ENCODE measurements around the gene AP2A1.
"Not testable (repeated sequence)": the region's sequence is repeated elsewhere in the genome, so short reads cannot be mapped to it uniquely, and the experiment has no call there.

The AP2A1 gene

DNA sequence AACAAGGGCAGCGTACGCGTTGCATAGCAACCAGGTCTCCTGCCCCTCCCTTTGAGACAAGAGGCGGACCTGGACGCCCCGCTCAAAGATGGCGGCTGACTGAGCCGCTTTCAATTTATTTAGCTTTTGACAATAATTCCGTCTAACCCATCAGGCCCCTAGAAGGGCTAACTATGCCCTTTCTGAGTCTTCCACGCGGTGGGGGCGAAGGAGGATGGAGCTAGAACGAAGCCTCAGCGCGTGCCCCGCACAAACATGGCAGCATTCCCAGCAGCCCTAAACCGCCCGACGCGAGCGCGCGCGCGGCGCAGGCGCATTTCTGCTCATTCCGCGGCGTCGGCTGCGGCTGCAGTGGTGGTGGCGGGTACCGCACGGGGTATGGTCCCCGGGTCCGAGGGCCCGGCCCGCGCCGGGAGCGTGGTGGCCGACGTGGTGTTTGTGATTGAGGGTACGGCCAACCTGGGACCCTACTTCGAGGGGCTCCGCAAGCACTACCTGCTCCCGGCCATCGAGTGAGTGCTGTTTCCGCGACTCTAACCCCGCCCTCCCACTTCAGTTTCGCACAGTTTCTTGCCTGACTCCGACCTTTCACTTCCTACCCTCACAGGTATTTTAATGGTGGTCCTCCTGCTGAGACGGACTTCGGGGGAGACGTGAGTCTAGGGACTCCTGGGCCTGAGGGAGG, 51.3 kb downstream of the AP2A1 start, which contains the start of gene MED25:
TSS of gene MED25 (plus strand) at position 326 of the 685 bp plus-strand sequence. CDS start at position 379, 53 bp downstream.
- peaks cover 35% of the 10 kb centered on the region for H3K79me2 ChIP-seq (ENCODE audit: low read length)
- H3K4me3 ChIP-seq (ENCODE audit: low read length), result peak within 1 kb of the TSS; percentile 89
- H3K4me2 ChIP-seq (ENCODE audit: low read length), result peak within 1 kb of the TSS; percentile 89
- peaks cover 15% of the 10 kb centered on the region for H3K36me3 ChIP-seq (replicated peaks; ENCODE audit: low read depth, low read length)
- no peaks in the 10 kb centered on the region for H3K9me3 ChIP-seq (ENCODE audit: insufficient read depth, low read length)
- H3K4me1 ChIP-seq (ENCODE audit: low read length), result peaks cover 12% of the 10 kb centered on the region
- peak within 1 kb of the TSS; percentile 82 for H2AFZ ChIP-seq (ENCODE audit: low read depth, low read length)
- H3K9ac ChIP-seq (ENCODE audit: low read length), result peak within 1 kb of the TSS; percentile 91
- H3K27me3 ChIP-seq (ENCODE audit: low read depth, low read length), result no peaks in the 10 kb centered on the region
- peak within 1 kb of the TSS; percentile 71 for H3K27ac ChIP-seq (ENCODE audit: low read length)
- 0 out of 2 replicates have a peak, but pooled peaks cover 5% of the 10 kb centered on the region for H4K20me1 ChIP-seq (ENCODE audit: insufficient read depth, low read length)
- TF ChIP-seq, protein P1, sequence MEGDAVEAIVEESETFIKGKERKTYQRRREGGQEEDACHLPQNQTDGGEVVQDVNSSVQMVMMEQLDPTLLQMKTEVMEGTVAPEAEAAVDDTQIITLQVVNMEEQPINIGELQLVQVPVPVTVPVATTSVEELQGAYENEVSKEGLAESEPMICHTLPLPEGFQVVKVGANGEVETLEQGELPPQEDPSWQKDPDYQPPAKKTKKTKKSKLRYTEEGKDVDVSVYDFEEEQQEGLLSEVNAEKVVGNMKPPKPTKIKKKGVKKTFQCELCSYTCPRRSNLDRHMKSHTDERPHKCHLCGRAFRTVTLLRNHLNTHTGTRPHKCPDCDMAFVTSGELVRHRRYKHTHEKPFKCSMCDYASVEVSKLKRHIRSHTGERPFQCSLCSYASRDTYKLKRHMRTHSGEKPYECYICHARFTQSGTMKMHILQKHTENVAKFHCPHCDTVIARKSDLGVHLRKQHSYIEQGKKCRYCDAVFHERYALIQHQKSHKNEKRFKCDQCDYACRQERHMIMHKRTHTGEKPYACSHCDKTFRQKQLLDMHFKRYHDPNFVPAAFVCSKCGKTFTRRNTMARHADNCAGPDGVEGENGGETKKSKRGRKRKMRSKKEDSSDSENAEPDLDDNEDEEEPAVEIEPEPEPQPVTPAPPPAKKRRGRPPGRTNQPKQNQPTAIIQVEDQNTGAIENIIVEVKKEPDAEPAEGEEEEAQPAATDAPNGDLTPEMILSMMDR (IDR thresholded peaks at IDR 0.05; ENCODE audit: low read depth, low read length), result no peak
- no peak for TF ChIP-seq EZH2phosphoT487 (IDR thresholded peaks at IDR 0.05; ENCODE audit: low read depth)

DNA sequence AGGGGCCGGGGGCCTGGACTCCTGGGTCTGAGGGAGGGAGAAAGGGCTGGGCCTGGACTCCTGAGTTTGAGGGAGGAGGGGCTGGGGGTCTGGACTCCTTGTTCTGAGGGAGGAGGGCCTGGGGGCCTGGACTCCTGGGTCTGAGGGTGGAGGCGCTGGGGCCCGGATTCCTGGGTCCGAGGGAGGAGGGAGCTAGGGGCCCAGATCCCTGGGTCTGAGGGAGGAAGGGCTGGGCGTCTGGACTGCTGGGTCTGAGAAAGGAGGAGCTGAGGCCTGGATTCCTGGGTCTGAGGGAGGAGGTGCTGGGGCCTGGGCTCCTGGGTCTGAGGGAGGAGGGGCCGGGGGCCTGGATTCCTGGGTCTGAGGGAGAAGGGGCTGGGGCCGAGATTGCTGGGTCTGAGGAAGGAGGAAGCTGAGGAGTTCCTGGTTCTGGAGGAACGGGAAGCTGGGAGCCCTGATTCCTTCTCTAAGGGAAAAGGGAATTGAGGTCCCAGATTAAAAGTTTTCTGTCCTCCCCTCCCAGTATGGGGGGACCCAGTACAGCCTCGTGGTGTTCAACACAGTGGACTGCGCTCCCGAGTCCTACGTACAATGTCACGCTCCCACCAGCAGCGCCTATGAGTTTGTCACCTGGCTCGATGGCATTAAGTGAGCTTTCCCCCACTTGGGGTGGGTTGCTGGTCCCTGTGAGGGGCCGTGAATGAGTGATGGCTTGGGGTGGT, 52.0 kb downstream of the AP2A1 start:
- H3K36me3 ChIP-seq (replicated peaks; ENCODE audit: low read depth, low read length), result peaks cover 22% of the 10 kb centered on the region
- H3K27ac ChIP-seq (ENCODE audit: low read length), result peak overlapping the region; percentile 71
- H3K9ac ChIP-seq (ENCODE audit: low read length), result peak overlapping the region; percentile 91
- H3K79me2 ChIP-seq (ENCODE audit: low read length), result peaks cover 42% of the 10 kb centered on the region
- peak overlapping the region; percentile 89 for H3K4me3 ChIP-seq (ENCODE audit: low read length)
- no peaks in the 10 kb centered on the region; the same call in 1 of the 2 replicates for H3K9me3 ChIP-seq (ENCODE audit: insufficient read depth, low read length)
- H3K4me1 ChIP-seq (ENCODE audit: low read length), result peaks cover 12% of the 10 kb centered on the region
- H3K4me2 ChIP-seq (ENCODE audit: low read length), result peak overlapping the region; percentile 89
- peaks cover 12% of the 10 kb centered on the region for H4K20me1 ChIP-seq (ENCODE audit: insufficient read depth, low read length)
- no peak for TF ChIP-seq EZH2phosphoT487 (IDR thresholded peaks at IDR 0.05; ENCODE audit: low read depth)
- TF ChIP-seq, protein P1 (IDR thresholded peaks at IDR 0.05; ENCODE audit: low read depth, low read length), result no peak
- no peaks in the 10 kb centered on the region for H3K27me3 ChIP-seq (ENCODE audit: low read depth, low read length)
- peak overlapping the region; percentile 82 for H2AFZ ChIP-seq (ENCODE audit: low read depth, low read length)

DNA sequence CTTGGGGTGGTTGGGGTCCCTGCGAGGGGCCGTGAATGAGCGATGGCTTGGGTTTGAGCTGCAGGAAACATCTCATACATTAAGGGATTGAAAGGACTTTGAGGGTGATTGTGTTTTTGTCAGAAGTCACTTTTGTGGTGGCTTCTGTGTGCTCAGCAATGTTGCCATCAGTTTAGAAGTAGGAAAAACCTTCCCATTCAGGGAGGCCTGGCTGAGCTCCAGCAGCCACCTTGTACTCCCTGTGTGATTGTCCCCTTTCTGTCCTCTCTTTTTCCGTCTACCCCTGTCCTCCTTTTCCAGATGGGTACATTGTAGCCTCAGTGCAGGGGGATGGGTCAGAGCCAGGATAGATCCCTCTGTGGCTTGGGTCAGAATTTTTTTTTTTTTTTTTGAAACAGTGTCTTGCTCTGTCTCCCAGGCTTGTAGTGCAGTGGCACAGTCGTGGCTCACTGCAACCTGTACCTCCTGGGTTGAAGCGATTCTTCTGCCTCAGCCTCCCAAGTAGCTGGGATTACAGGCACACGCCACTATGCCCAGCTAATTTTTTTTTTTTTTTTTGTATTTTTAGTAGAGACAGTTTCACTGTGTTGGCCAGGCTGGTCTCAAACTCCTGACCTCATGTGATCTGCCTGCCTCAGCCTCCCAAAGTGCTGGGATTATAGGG, 52.8 kb downstream of the AP2A1 start:
- H3K9me3 ChIP-seq (ENCODE audit: insufficient read depth, low read length); H2AFZ ChIP-seq (ENCODE audit: low read depth, low read length); H3K4me1 ChIP-seq (ENCODE audit: low read length); H3K27ac ChIP-seq (ENCODE audit: low read length); H3K27me3 ChIP-seq (ENCODE audit: low read depth, low read length): not testable (repeated sequence)
- H3K79me2 ChIP-seq (ENCODE audit: low read length), result peaks cover 47% of the 10 kb centered on the region
- peaks cover 19% of the 10 kb centered on the region for H4K20me1 ChIP-seq (ENCODE audit: insufficient read depth, low read length)
- H3K4me3 ChIP-seq (ENCODE audit: low read length), result peak overlapping the region; percentile 89
- peak overlapping the region; percentile 89 for H3K4me2 ChIP-seq (ENCODE audit: low read length)
- H3K9ac ChIP-seq (ENCODE audit: low read length), result peak overlapping the region; percentile 91; the same call in 1 of the 2 replicates
- H3K36me3 ChIP-seq (replicated peaks; ENCODE audit: low read depth, low read length), result peaks cover 26% of the 10 kb centered on the region

DNA sequence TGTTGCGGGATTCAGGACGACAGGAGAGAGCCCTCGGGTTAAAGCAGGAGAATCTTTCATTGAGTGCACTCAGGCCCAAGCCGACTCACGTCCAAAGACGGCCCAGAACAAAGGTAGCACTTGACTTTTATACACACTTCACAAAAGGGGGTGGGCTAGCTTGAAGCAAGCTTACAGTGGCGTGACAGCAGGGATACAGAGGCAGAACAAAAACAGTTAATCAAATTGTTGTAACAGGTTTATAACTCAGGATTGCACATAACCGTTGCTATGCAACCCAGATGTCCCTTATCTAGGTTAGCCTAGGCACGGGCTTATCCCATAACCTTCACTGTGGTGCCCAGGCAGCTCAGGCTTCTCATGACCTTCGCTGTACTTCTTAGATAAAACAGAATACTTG, 53.3 kb downstream of the AP2A1 start:
- Histone ChIP-seq H3K36me3 (replicated peaks; ENCODE audit: low read depth, low read length) (peaks cover 26% of the 10 kb centered on the region), H3K79me2 (ENCODE audit: low read length) (peaks cover 52% of the 10 kb centered on the region), H3K4me2 (ENCODE audit: low read length) (no peak overlapping the region), H2AFZ (ENCODE audit: low read depth, low read length) (no peak overlapping the region), H3K9ac (ENCODE audit: low read length) (no peak overlapping the region), H3K4me1 (ENCODE audit: low read length) (peaks cover 8% of the 10 kb centered on the region), H3K4me3 (ENCODE audit: low read length) (no peak overlapping the region), H3K27me3 (ENCODE audit: low read depth, low read length) (no peaks in the 10 kb centered on the region), H3K27ac (ENCODE audit: low read length) (no peak overlapping the region), H4K20me1 (ENCODE audit: insufficient read depth, low read length) (peaks cover 23% of the 10 kb centered on the region), H3K9me3 (ENCODE audit: insufficient read depth, low read length) (no peaks in the 10 kb centered on the region; the same call in 1 of the 2 replicates)
- no peak for TF ChIP-seq EZH2phosphoT487 (IDR thresholded peaks at IDR 0.05; ENCODE audit: low read depth)
- TF ChIP-seq, protein P1 (IDR thresholded peaks at IDR 0.05; ENCODE audit: low read depth, low read length), result no peak
